Thyroid gland (tissue), 4 donors: ENCODE measurements around the gene NT5C2. TPM values are rescaled to one million over a fixed set of nuclear protein-coding genes. Genes with fewer than 3 reads are reported as not detected.
A peak's percentile ranks its signal among the peaks of the same experiment; 100 is the strongest.
"Not testable (repeated sequence)": the region's sequence is repeated elsewhere in the genome, so short reads cannot be mapped to it uniquely, and the experiment has no call there.

Experiments used
- DNase-seq, 2 donors: peaks; one replicate each; pipeline ENCODE4 v3.0.0-alpha.2; 2019
- H3K27ac ChIP-seq, 3 donors: fragments of 200-600 bp; sonication (generic); 1 replicate in 2 of 3; 2 replicates in 1 of 3; pipeline ENCODE4 v1.5.1; 2016 to 2019; ENCODE audit warnings: mild to moderate bottlenecking in 1 of 3, moderate library complexity in 1 of 3
- H3K27me3 ChIP-seq: fragments of 200-600 bp; sonication (generic); one replicate; pipeline ENCODE4 v1.5.1; 2019
- H3K36me3 ChIP-seq, 2 donors: fragments of 200-600 bp; sonication (generic); one replicate each; pipeline ENCODE4 v1.5.1; 2016 to 2019
- H3K4me1 ChIP-seq, 2 donors: fragments of 200-600 bp; sonication (generic); one replicate each; pipeline ENCODE4 v1.5.1; 2017 to 2019
- H3K4me3 ChIP-seq, 3 donors: fragments of 200-600 bp; sonication (generic); replicated peaks in 1 of 3; 1 replicate in 2 of 3; 2 replicates in 1 of 3; pipeline ENCODE4 v1.5.1; 2016; ENCODE audit warnings: mild to moderate bottlenecking in 1 of 3
- H3K9me3 ChIP-seq: fragments of 200-600 bp; sonication (generic); one replicate; pipeline ENCODE4 v1.5.1; 2017
- CTCF ChIP-seq, 6 experiments: fragments of 200-600 bp in 3 of 6; fragments of 450-650 bp in 3 of 6; sonication (generic) in 3 of 6; IDR thresholded peaks; one replicate each; pipeline ENCODE4 v1.5.1; 2016 to 2019; ENCODE audit warnings: antibody characterized with exemption in 6 of 6, mild to moderate bottlenecking in 2 of 6, inconsistent platforms in 1 of 6, moderate library complexity in 1 of 6
- POLR2A ChIP-seq, 2 donors: fragments of 450-650 bp; IDR thresholded peaks; one replicate each; pipeline ENCODE4 v1.6.1; 2017; ENCODE audit warnings: antibody characterized with exemption in 2 of 2, mild to moderate bottlenecking in 2 of 2, moderate library complexity in 1 of 2
- WGBS, 2 donors: methylation state at CpG; one replicate each; pipeline ENCODE4 v1.1.5; 2017; 5-methylcytosine and 5-hydroxymethylcytosine counted together
- intact Hi-C: fragments of 100-400 bp; cut with DNase I; formaldehyde crosslinking; loops from one replicate; pipeline ENCODE4 v1.15.1; 2023
- total RNA-seq, 4 donors: library from RNA; depleted of rRNA; stranded (reverse); fragments of >200 nt; gene quantifications; one replicate each; pipeline ENCODE4 v1.2.3, GENCODE V29; 2016

The NT5C2 gene
- total RNA-seq, 4 donors from 2014 or later: 194 to 238 (median 214) TPM

GRCh38 chr10:103232772-103233488 lies 39.9 kb upstream of the NT5C2 start:
- intact Hi-C loops: no loop called here
- H3K4me3 ChIP-seq: no peak overlapping the region
- H3K27ac ChIP-seq: peak overlapping the region in 2 of 3 donors; percentile 78 to 89
- H3K36me3 ChIP-seq: no peaks in the 10 kb centered on the region
- H3K4me1 ChIP-seq: peaks cover 18 to 26% of the 10 kb centered on the region in 2 donors
- no peak for DNase-seq
- WGBS, 2 donors: 72% methylated on average over 7 of the region's 7 CpGs
- H3K27me3 ChIP-seq: no peaks in the 10 kb centered on the region
- TF ChIP-seq CTCF (IDR thresholded peaks at IDR 0.05) (no peak), POLR2A (IDR thresholded peaks at IDR 0.05) (no peak)
- no peaks in the 10 kb centered on the region for H3K9me3 ChIP-seq

- no peak overlapping the region for H3K4me3 ChIP-seq
- no peak for DNase-seq
- no peaks in the 10 kb centered on the region for H3K27me3 ChIP-seq
- H3K9me3 ChIP-seq: no peaks in the 10 kb centered on the region
- intact Hi-C loops: no loop called here
- H3K27ac ChIP-seq: peak overlapping the region; percentile 46 to 89 (median 78)
- H3K36me3 ChIP-seq: no peaks in the 10 kb centered on the region
- WGBS, 2 donors: 71 to 80% methylated on average over 3 of the region's 3 CpGs
- TF ChIP-seq CTCF (IDR thresholded peaks at IDR 0.05) (no peak), POLR2A (IDR thresholded peaks at IDR 0.05) (no peak)
- H3K4me1 ChIP-seq: peaks cover 18 to 26% of the 10 kb centered on the region in 2 donors
Observed at GRCh38 chr10:103232131-103232673, 39.1 kb upstream of the NT5C2 start.

DNA sequence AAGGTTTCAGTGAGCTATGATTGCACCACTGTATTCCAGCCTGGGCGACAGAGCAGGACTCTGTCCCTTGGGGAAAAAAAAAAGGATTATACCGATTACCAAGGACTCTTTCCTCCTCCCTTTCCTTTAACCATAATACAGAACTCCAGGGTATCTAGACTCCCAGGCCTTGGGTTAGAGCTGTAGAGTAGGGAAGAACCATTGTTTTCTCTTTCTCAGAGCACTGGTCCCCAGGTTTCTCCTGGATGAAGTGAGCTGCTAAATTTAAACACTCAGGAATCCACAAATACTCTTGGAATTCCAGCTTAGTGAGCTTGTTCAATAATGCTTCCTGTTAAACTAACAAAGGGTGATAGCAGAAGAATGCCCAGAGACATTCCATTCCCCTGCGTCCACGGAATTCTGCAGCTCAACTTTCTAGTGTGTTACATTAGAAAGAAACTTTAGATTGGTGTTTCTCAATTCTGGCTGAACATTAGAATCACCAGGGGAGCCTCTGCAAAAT lies 38.0 kb upstream of the NT5C2 start:
- peak; percentile 66 to 69 for DNase-seq
- no peak overlapping the region for H3K4me3 ChIP-seq
- peaks cover 18 to 26% of the 10 kb centered on the region in 2 donors for H3K4me1 ChIP-seq
- H3K27ac ChIP-seq: peak overlapping the region; percentile 78 to 89 (median 84)
- no peaks in the 10 kb centered on the region for H3K36me3 ChIP-seq
- H3K27me3 ChIP-seq: no peaks in the 10 kb centered on the region
- H3K9me3 ChIP-seq: no peaks in the 10 kb centered on the region
- WGBS, 2 donors: 22 to 30% methylated on average over 4 of the region's 4 CpGs
- peak in 1 of 2 donors; percentile 20 for TF ChIP-seq POLR2A (IDR thresholded peaks at IDR 0.05)
- no peak for TF ChIP-seq CTCF (IDR thresholded peaks at IDR 0.05)
- intact Hi-C loops: no loop called here

DNA sequence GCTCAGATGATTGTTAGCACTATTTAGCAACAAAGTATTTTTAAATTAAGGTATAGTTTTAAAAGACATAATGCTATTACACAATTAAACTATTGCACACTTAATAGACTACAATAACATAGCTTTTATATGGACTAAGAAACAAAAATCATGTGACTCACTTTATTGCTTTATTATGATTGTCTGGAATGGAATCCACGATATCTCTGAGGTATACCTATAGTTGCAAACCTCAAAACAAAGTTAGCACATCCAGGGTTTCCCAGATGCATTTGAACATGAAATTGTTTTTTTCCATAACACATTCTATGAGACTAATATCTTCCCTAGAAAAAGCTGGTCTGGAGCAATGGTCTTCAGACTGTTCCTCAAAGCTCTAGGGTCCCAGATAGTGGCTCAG lies 34.3 kb upstream of the NT5C2 start:
- no peak overlapping the region for H3K4me3 ChIP-seq
- H3K27me3 ChIP-seq: no peaks in the 10 kb centered on the region
- no peaks in the 10 kb centered on the region for H3K9me3 ChIP-seq
- intact Hi-C loops: no loop called here
- 95 to 96% methylated on average over 1 of the region's 1 CpG for WGBS, 2 donors
- no peak overlapping the region for H3K27ac ChIP-seq
- TF ChIP-seq POLR2A (IDR thresholded peaks at IDR 0.05): no peak
- TF ChIP-seq CTCF (IDR thresholded peaks at IDR 0.05): no peak
- H3K4me1 ChIP-seq: peaks cover 18 to 20% of the 10 kb centered on the region in 2 donors
- H3K36me3 ChIP-seq: no peaks in the 10 kb centered on the region
- no peak for DNase-seq

- Histone ChIP-seq H3K36me3 (no peaks in the 10 kb centered on the region), H3K9me3 (no peaks in the 10 kb centered on the region), H3K27me3 (no peaks in the 10 kb centered on the region), H3K4me1 (peaks cover 7% of the 10 kb centered on the region in 2 donors), H3K4me3 (no peak overlapping the region), H3K27ac (no peak overlapping the region)
- intact Hi-C loops: no loop called here
- DNase-seq: no peak
- TF ChIP-seq POLR2A (IDR thresholded peaks at IDR 0.05): no peak
- TF ChIP-seq CTCF (IDR thresholded peaks at IDR 0.05): no peak
Observed at GRCh38 chr10:103225939-103226338, 32.9 kb upstream of the NT5C2 start.

GRCh38 chr10:103224721-103225120 lies 31.6 kb upstream of the NT5C2 start:
- WGBS, 2 donors: 85 to 90% methylated on average over 5 of the region's 5 CpGs
- DNase-seq, H3K4me1 ChIP-seq, intact Hi-C loops, H3K27me3 ChIP-seq, H3K27ac ChIP-seq, H3K36me3 ChIP-seq, H3K4me3 ChIP-seq, H3K9me3 ChIP-seq: not testable (repeated sequence)
